Left cardiac atrium (tissue), 4 donors: ENCODE measurements around the gene TTC7B. TPM values are rescaled to one million over a fixed set of nuclear protein-coding genes. Genes with fewer than 3 reads are reported as not detected.
"Not testable (repeated sequence)": the region's sequence is repeated elsewhere in the genome, so short reads cannot be mapped to it uniquely, and the experiment has no call there.

Experiments used
- ATAC-seq, 2 donors: fragments of 200-7000 bp; cut with Tn5 transposase; one replicate each; pipeline ENCODE4 v1.9.1; 2020; ENCODE audit warnings: mild to moderate bottlenecking in 2 of 2, moderate library complexity in 2 of 2
- DNase-seq: peaks from one replicate; pipeline ENCODE4 v3.0.0-alpha.2; 2020
- intact Hi-C, 2 donors: fragments of 100-400 bp; cut with DNase I; formaldehyde crosslinking; loops; one replicate each; pipeline versions ENCODE4 v1.14.1 to v1.15.1; 2022 to 2023
- total RNA-seq, 2 donors: library from RNA; stranded (reverse); fragmentation: NEBNext Ultra II Directional; extraction: Animal tissue kit (Norgen Biotek cat#: 25700); gene quantifications; one replicate each; pipeline ENCODE4 v1.2.1, GENCODE V29; 2021
- donor health status: DM: no; HTN: yes; CAD: no.
- donor health status: DM: no; HTN: yes; CAD: no; lungs with severe emphysema.
- donor health status: DM: yes; HTN: yes; CAD: no.
- donor health status: Dilated cardiomyopathy.

Gene TTC7B
- total RNA-seq, 2 donors from 2014 or later: 61.9 to 76.5 TPM

- DNase-seq, ATAC-seq, intact Hi-C loops: not testable (repeated sequence)
Measured at GRCh38 chr14:90838531-90838930, 22.3 kb upstream of the TTC7B start.

DNA sequence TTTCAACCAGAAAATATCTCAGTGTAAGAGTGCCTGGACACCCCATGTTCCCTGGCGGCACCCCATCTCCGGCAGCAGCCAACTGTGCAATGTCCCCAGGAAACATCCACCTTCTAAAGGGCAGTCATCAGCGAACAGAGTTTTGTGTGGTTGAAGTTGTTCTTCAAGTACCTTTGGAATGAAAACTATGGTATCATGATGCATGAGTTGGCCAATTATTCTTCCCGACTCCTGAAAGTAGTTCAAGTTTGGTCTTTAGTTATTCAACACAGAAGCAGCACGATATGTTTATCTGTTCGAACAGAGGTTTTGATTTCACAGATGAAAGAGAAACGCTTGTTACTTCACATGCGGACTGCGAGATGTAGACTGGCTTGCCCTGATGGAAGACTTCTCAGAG is 21.1 kb upstream of the TTC7B start:
- DNase-seq (no peak), ATAC-seq (no peak)
- intact Hi-C loops: no loop called here

- intact Hi-C loops: no loop called here
- ATAC-seq (no peak), DNase-seq (no peak)
Measured at GRCh38 chr14:90836692-90837063, 20.4 kb upstream of the TTC7B start.

GRCh38 chr14:90831821-90832220 is 15.6 kb upstream of the TTC7B start:
- no peak for DNase-seq
- no peak for ATAC-seq
- intact Hi-C loops: no loop called here

GRCh38 chr14:90830931-90831701 is 14.9 kb upstream of the TTC7B start:
- DNase-seq (no peak), ATAC-seq (no peak)
- intact Hi-C loops: no loop called here

GRCh38 chr14:90829677-90830076 is 13.4 kb upstream of the TTC7B start:
- intact Hi-C loops: no loop called here
- ATAC-seq (no peak), DNase-seq (no peak)

GRCh38 chr14:90828642-90829487 is 12.6 kb upstream of the TTC7B start:
- intact Hi-C loops: no loop called here
- no peak for DNase-seq
- ATAC-seq: peak; percentile 65 to 71

GRCh38 chr14:90827919-90828610 is 11.8 kb upstream of the TTC7B start:
- DNase-seq (peak; percentile 95), ATAC-seq (peak; percentile 100)
- intact Hi-C loops: no loop called here

DNA sequence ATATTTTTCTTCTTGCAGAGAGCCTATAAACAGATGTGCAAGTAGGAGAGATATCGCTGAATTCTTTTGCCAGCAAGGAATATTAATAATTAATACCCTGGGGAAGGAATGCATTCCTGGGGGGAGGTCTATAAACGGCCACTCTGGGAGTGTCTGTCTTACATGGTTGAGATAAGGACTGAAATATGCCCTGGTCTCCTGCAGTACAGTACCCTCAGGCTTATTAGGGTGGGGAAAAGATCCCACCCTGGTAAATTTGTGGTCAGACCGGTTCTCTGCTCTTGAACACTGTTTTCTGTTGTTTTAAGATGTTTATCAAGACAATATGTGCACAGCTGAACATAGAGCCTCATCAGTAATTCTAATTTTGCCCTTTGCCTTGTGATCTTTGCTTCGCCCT is 7.3 kb upstream of the TTC7B start:
- ATAC-seq, DNase-seq, intact Hi-C loops: not testable (repeated sequence)

- intact Hi-C loops: no loop called here
- no peak for DNase-seq
- no peak for ATAC-seq
Measured at GRCh38 chr14:90820958-90821357, 4.7 kb upstream of the TTC7B start.

GRCh38 chr14:90819734-90820393 is 3.6 kb upstream of the TTC7B start:
- intact Hi-C loops: loop anchor here in 1 of 2 donors (5.0 kb wide), 1 partner anchor 58 kb away; no protein-coding TSS in a partner anchor
- DNase-seq: no peak
- no peak for ATAC-seq

GRCh38 chr14:90818715-90819114 is 2.5 kb upstream of the TTC7B start:
- intact Hi-C loops: loop anchor here in 1 of 2 donors (5.0 kb wide), 1 partner anchor 56 kb away; no protein-coding TSS in a partner anchor
- DNase-seq: no peak
- no peak for ATAC-seq

- ATAC-seq (peak in 1 of 2 donors; percentile 23), DNase-seq (no peak)
- intact Hi-C loops: loop anchor here in 1 of 2 donors (5.0 kb wide), 1 partner anchor 55 kb away; no protein-coding TSS in a partner anchor
Measured at GRCh38 chr14:90816681-90817436, 629 bp upstream of the TTC7B start.

- DNase-seq (no peak), ATAC-seq (peak in 1 of 2 donors; percentile 4)
- intact Hi-C loops: loop anchor here in 1 of 2 donors (5.0 kb wide), 1 partner anchor 53 kb away; no protein-coding TSS in a partner anchor
Measured at GRCh38 chr14:90815572-90815821, 733 bp downstream of the TTC7B start.

GRCh38 chr14:90814806-90815571 is 1.2 kb downstream of the TTC7B start:
- intact Hi-C loops: loop anchor here in 1 of 2 donors (5.0 kb wide), 1 partner anchor 53 kb away; no protein-coding TSS in a partner anchor
- DNase-seq: no peak
- ATAC-seq: no peak

DNA sequence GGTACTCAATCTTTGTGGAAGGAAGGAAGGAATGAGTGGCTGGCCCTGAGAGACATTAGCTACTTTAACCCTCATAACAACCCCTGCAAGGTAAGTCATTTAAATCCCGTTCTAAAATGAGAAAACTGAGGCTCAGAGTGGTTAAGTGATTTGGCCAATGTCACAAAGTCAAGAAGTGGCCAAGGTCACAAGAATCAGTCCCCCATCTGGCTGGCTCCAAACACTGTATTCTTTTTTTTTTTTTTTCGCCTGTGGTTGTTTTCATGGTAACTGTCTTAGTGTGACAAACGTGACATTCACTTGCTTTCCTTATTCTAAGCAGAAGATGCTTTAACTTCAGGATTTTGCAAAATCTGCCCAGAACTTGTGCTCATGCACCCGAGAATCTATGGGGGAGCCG is 2.8 kb downstream of the TTC7B start:
- intact Hi-C loops: no loop called here
- DNase-seq (no peak), ATAC-seq (no peak)

GRCh38 chr14:90812109-90812508 is 4.1 kb downstream of the TTC7B start:
- no peak for ATAC-seq
- intact Hi-C loops: no loop called here

DNA sequence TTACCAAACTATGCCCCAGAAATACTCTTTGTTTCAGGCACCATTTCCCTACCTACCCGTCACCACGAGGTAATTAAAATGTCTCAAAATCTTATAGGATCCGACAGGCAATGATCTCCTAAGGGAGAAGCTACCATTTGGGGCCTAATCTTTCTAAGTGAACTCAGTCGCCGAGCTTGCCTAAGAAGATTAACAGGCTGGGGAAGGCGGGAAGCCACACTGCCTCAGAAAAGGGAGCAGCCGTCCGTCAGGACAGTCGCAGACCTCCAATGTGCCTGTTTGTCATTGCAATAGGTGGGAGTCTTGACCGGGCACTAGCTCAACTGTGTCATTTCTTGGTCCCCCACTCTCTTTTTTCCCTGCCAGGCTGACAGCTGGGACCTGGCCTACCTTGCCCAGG is 4.6 kb downstream of the TTC7B start:
- DNase-seq (no peak), ATAC-seq (no peak)
- intact Hi-C loops: no loop called here

More at GRCh38 chr14:90812109-90812508, 4.1 kb downstream of the TTC7B start:
- no peak for DNase-seq
